ENCODE measurements around the gene CLOCK. TPM values are rescaled to one million over a fixed set of nuclear protein-coding genes. Genes with fewer than 3 reads are reported as not detected.
A peak's percentile ranks its signal among the peaks of the same experiment; 100 is the strongest.
"Not testable (repeated sequence)": the region's sequence is repeated elsewhere in the genome, so short reads cannot be mapped to it uniquely, and the experiment has no call there.

Gene CLOCK
- 4.7 and 6.2 TPM in 2 replicates for polyA plus RNA-seq (2014; cell fraction: cytosol; rRNA removed)
- polyA plus RNA-seq (2014; cell fraction: nucleus; rRNA removed): 6.1 and 7.9 TPM in 2 replicates

- DNase-seq (ENCODE audit: low spot score): peak; percentile 89
Observed at GRCh38 chr4:55546756-55547465, at the start of gene CLOCK. CLOCK (minus strand) TSS chr4:55546909; CDS start chr4:55482785, 64,124 bp downstream.

- DNase-seq (ENCODE audit: low spot score): no peak
Observed at GRCh38 chr4:55592014-55592413, 45.3 kb upstream of the CLOCK start, which contains the start of gene PDCL2. PDCL2 (minus strand) TSS chr4:55592245; CDS start chr4:55592109, 136 bp downstream.

- no peak for DNase-seq (ENCODE audit: low spot score)
Observed at GRCh38 chr4:55588160-55588559, 41.5 kb upstream of the CLOCK start.

GRCh38 chr4:55582773-55583172, 36.1 kb upstream of the CLOCK start:
- DNase-seq (ENCODE audit: low spot score): not testable (repeated sequence)

- no peak for DNase-seq (ENCODE audit: low spot score)
Observed at GRCh38 chr4:55578341-55579010, 31.8 kb upstream of the CLOCK start.

- DNase-seq (ENCODE audit: low spot score): no peak
Observed at GRCh38 chr4:55575513-55575912, 28.8 kb upstream of the CLOCK start.

- DNase-seq (ENCODE audit: low spot score): no peak
Observed at GRCh38 chr4:55574252-55574651, 27.5 kb upstream of the CLOCK start.

- no peak for DNase-seq (ENCODE audit: low spot score)
Observed at GRCh38 chr4:55571806-55572205, 25.1 kb upstream of the CLOCK start.

- no peak for DNase-seq (ENCODE audit: low spot score)
Observed at GRCh38 chr4:55568905-55569504, 22.3 kb upstream of the CLOCK start.

GRCh38 chr4:55561889-55562288, 15.2 kb upstream of the CLOCK start:
- no peak for DNase-seq (ENCODE audit: low spot score)

- no peak for DNase-seq (ENCODE audit: low spot score)
Observed at GRCh38 chr4:55560096-55560495, 13.4 kb upstream of the CLOCK start.

GRCh38 chr4:55554453-55555030, 7.8 kb upstream of the CLOCK start:
- no peak for DNase-seq (ENCODE audit: low spot score)

- no peak for DNase-seq (ENCODE audit: low spot score)
Observed at GRCh38 chr4:55553441-55554201, 6.9 kb upstream of the CLOCK start.

GRCh38 chr4:55551964-55552363, 5.3 kb upstream of the CLOCK start:
- not testable (repeated sequence) for DNase-seq (ENCODE audit: low spot score)

GRCh38 chr4:55549888-55550287, 3.2 kb upstream of the CLOCK start:
- DNase-seq (ENCODE audit: low spot score): no peak

- DNase-seq (ENCODE audit: low spot score): peak; percentile 2
Observed at GRCh38 chr4:55547918-55548317, 1.2 kb upstream of the CLOCK start.

GRCh38 chr4:55547466-55547770, 709 bp upstream of the CLOCK start:
- peak; percentile 70 for DNase-seq (ENCODE audit: low spot score)

- DNase-seq (ENCODE audit: low spot score): no peak
Observed at GRCh38 chr4:55546506-55546755, 278 bp downstream of the CLOCK start.

- DNase-seq (ENCODE audit: low spot score): peak; percentile 63
Observed at GRCh38 chr4:55545641-55546505, 836 bp downstream of the CLOCK start.

- peak; percentile 9 for DNase-seq (ENCODE audit: low spot score)
Observed at GRCh38 chr4:55545151-55545550, 1.6 kb downstream of the CLOCK start.

GRCh38 chr4:55543858-55544257, 2.9 kb downstream of the CLOCK start:
- no peak for DNase-seq (ENCODE audit: low spot score)

Data from SK-N-DZ (cell line).